CD4-positive, alpha-beta T cell (primary cell): ENCODE data around the gene RHOBTB3. TPM values are rescaled to one million over a fixed set of nuclear protein-coding genes. Genes with fewer than 3 reads are reported as not detected.

Source experiments
- ATAC-seq: fragments of 200-7000 bp; cut with Tn5 transposase; one replicate; pipeline ENCODE4 v1.10.0; 2022; ENCODE audit warnings: mild to moderate bottlenecking; ENCODE audit not compliant: poor library complexity
- CTCF ChIA-PET: fragments of 350-600 bp; sonication (Branson Sonifier 250); formaldehyde crosslinking; loops from one replicate; lab custom pipeline; 2021; ENCODE audit warnings: antibody characterized with exemption, inconsistent platforms; lab: Charles Lee
- POLR2A ChIA-PET: fragments of 350-600 bp; sonication (Branson Sonifier 250); formaldehyde crosslinking; loops from one replicate; lab custom pipeline; 2021; ENCODE audit warnings: antibody characterized with exemption, inconsistent platforms; lab: Charles Lee
- DNase-seq, 14 experiments: peaks; one replicate each; pipeline ENCODE4 v3.0.0-alpha.2; 2013 to 2020; ENCODE audit warnings: mixed read lengths in 2 of 14
- H3K27ac ChIP-seq, 2 donors: one replicate each; pipeline versions ENCODE4 v1.5.1 to v1.7.0; 2013; ENCODE audit warnings: low read length in 2 of 2, low read depth in 1 of 2, mild to moderate bottlenecking in 1 of 2
- H3K27me3 ChIP-seq, 2 experiments: 1 replicate in 1 of 2; 2 replicates in 1 of 2; pipeline versions ENCODE4 v1.6.1 to v1.7.0; 2013; ENCODE audit warnings: low read length in 2 of 2, control low read depth in 1 of 2, mild to moderate bottlenecking in 1 of 2, moderate library complexity in 1 of 2; ENCODE audit not compliant: insufficient read depth in 2 of 2, control insufficient read depth in 1 of 2
- H3K36me3 ChIP-seq: one replicate; pipeline ENCODE4 v1.6.1; 2013; ENCODE audit warnings: low read length, control low read depth; ENCODE audit not compliant: insufficient read depth
- H3K4me1 ChIP-seq: one replicate; pipeline ENCODE4 v1.6.1; 2013; ENCODE audit warnings: low read length, control low read depth; ENCODE audit not compliant: insufficient read depth
- H3K4me3 ChIP-seq: one replicate; pipeline ENCODE4 v1.5.1; 2013; ENCODE audit warnings: mild to moderate bottlenecking, low read length, moderate library complexity
- H3K9me3 ChIP-seq, 2 experiments: 1 replicate in 1 of 2; 2 replicates in 1 of 2; pipeline versions ENCODE4 v1.6.1 to v1.7.0; 2013; ENCODE audit warnings: low read length in 2 of 2, mild to moderate bottlenecking in 2 of 2, control low read depth in 1 of 2, moderate library complexity in 1 of 2; ENCODE audit not compliant: control insufficient read depth in 1 of 2, insufficient read depth in 1 of 2
- H3K27ac Mint-ChIP-seq: one replicate; pipeline ENCODE4 v1.8.0; 2020; ENCODE audit warnings: mixed read lengths
- H3K27me3 Mint-ChIP-seq: one replicate; pipeline ENCODE4 v1.8.0; 2021; ENCODE audit warnings: mixed read lengths
- H3K36me3 Mint-ChIP-seq: one replicate; pipeline ENCODE4 v1.8.0; 2021; ENCODE audit warnings: low read depth, mixed read lengths
- H3K4me1 Mint-ChIP-seq: one replicate; pipeline ENCODE4 v1.8.0; 2021; ENCODE audit warnings: low read depth, mixed read lengths
- H3K4me3 Mint-ChIP-seq: one replicate; pipeline ENCODE4 v1.8.0; 2020; ENCODE audit warnings: mild to moderate bottlenecking, mixed read lengths
- H3K9me3 Mint-ChIP-seq: one replicate; pipeline ENCODE4 v1.8.0; 2020; ENCODE audit warnings: mixed read lengths
- intact Hi-C, 2 experiments: fragments of 100-400 bp; cut with DNase I in 1 of 2; cut with micrococcal nuclease in 1 of 2; formaldehyde crosslinking; loops; one replicate each; pipeline versions ENCODE4 v1.15.1 to v1.9.0; 2023 to 2025; cut with DNase I, micrococcal nuclease
- total RNA-seq, 174 experiments: library from RNA in 2 of 174; stranded (reverse) in 2 of 174; gene quantifications; one replicate each; pipeline ENCODE4 v1.2.3 and lab custom pipeline; 2021 to 2026
- TF ChIP-seq, protein P1 (sequence below): fragments of 200-600 bp; IDR thresholded peaks from one replicate; pipeline ENCODE4 v1.8.0; 2022; ENCODE audit warnings: antibody characterized with exemption, mild to moderate bottlenecking

The RHOBTB3 gene
- total RNA-seq, 2 experiments from 2014 or later, result 3.8 to 4.3 TPM

DNA sequence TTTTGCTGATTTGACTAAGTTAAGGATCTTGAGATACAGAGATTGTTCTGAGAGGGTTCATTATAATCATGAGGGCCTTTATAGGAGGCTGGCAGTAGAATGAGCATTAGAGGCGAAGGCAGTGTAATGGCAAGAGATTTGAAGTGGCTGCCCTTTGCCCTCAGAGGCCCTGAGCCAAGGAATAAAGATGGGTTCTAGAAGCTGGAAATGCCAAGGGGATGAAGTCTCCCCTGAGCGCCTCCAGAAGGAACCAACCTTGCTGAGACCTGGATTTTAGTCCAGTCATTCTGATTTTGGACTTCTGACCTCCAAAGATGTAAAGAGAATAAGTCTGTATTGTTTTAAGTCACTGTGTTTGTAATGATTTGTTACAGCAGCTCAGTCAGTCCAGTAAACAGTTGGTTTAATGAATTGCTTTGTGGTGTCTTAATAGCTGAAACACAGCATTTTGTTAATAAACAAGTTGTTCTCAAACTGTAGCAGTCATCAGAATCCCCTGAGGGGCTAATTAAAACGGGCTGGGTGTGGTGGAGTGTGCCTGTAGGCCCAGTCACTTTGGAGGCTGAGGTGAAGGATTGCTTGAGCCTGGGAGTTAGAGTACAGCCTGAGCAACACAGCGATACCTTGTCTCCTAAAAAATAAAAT is 68.2 kb downstream of the RHOBTB3 start:
- CTCF ChIA-PET, result no interaction called here
- peaks cover 4% of the 10 kb centered on the region for H3K36me3 Mint-ChIP-seq
- POLR2A ChIA-PET, result no interaction called here
- Histone ChIP-seq H3K36me3 (no peaks in the 10 kb centered on the region), H3K9me3 (no peaks in the 10 kb centered on the region), H3K4me1 (no peaks in the 10 kb centered on the region), H3K4me3 (no peak overlapping the region), H3K27ac (no peak overlapping the region), H3K27me3 (no peaks in the 10 kb centered on the region)
- TF ChIP-seq, protein P1, sequence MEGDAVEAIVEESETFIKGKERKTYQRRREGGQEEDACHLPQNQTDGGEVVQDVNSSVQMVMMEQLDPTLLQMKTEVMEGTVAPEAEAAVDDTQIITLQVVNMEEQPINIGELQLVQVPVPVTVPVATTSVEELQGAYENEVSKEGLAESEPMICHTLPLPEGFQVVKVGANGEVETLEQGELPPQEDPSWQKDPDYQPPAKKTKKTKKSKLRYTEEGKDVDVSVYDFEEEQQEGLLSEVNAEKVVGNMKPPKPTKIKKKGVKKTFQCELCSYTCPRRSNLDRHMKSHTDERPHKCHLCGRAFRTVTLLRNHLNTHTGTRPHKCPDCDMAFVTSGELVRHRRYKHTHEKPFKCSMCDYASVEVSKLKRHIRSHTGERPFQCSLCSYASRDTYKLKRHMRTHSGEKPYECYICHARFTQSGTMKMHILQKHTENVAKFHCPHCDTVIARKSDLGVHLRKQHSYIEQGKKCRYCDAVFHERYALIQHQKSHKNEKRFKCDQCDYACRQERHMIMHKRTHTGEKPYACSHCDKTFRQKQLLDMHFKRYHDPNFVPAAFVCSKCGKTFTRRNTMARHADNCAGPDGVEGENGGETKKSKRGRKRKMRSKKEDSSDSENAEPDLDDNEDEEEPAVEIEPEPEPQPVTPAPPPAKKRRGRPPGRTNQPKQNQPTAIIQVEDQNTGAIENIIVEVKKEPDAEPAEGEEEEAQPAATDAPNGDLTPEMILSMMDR, result no peak
- intact Hi-C loops, result no loop called here
- DNase-seq (no peak), ATAC-seq (no peak)
- no peak overlapping the region for H3K27ac Mint-ChIP-seq
- H3K4me3 Mint-ChIP-seq, result no peak overlapping the region
- H3K27me3 Mint-ChIP-seq, result no peaks in the 10 kb centered on the region
- H3K9me3 Mint-ChIP-seq, result no peaks in the 10 kb centered on the region
- no peaks in the 10 kb centered on the region for H3K4me1 Mint-ChIP-seq

DNA sequence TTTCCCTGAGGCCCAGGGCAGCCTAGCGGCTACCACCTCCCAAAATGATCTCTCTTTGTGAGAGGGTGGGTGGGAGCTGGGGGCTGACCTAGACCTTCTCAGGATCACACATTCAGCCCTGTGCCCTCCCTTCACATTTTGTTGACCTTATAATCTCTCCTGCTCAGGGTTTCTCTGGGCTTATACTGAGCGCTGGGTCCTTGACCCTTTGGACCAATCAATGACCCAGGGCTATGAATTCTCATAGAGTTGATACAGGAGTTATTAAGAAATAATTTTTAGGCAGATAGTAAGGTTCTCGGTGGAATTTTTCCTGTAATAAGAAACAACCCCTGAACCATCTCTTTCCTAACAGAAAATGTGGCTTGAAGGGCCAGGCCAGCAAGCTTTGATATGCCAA is 69.4 kb downstream of the RHOBTB3 start:
- Histone ChIP-seq H3K9me3 (no peaks in the 10 kb centered on the region), H3K27me3 (no peaks in the 10 kb centered on the region), H3K4me3 (no peak overlapping the region), H3K4me1 (no peaks in the 10 kb centered on the region), H3K36me3 (no peaks in the 10 kb centered on the region), H3K27ac (no peak overlapping the region)
- intact Hi-C loops, result loop anchor here in 1 of 2 experiments (10.0 kb wide), 1 partner anchor 246 kb away; the partner anchor contains the start of genes ARSK and SKIC3
- Mint-ChIP-seq H3K36me3 (peaks cover 4% of the 10 kb centered on the region), H3K4me1 (no peaks in the 10 kb centered on the region), H3K27me3 (no peaks in the 10 kb centered on the region), H3K9me3 (no peaks in the 10 kb centered on the region), H3K27ac (no peak overlapping the region), H3K4me3 (no peak overlapping the region)
- POLR2A ChIA-PET, result interaction anchor here (0.6 kb wide), 1 partner anchor 14 kb away, joined by 3 read pairs; no protein-coding TSS in a partner anchor
- no peak for ATAC-seq
- CTCF ChIA-PET, result no interaction called here
- TF ChIP-seq, protein P1, result no peak
- no peak for DNase-seq

DNA sequence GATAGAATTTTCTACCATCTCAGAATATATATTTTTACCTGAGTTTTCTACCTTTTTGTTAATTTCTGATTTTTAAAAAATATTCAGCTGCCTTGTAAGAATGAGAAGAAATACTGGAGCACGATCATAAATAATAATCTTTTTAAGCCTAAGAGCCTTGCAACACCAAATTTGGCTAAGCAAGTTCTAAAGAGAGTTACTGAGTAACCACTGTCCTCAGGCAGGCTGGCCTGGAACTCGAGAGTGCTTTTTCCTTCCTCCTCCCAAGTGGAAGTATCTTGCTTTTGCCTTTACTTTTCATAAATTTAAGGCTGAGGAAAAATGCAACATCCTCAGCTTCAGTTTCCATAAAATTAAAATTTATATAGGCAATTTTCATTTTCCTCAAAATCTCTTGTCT is 70.4 kb downstream of the RHOBTB3 start:
- ATAC-seq, result no peak
- no peaks in the 10 kb centered on the region for H3K4me1 ChIP-seq
- H3K27ac ChIP-seq, result no peak overlapping the region
- no peak for DNase-seq
- intact Hi-C loops, result loop anchor here in 1 of 2 experiments (10.0 kb wide), 1 partner anchor 247 kb away; the partner anchor contains the start of genes ARSK and SKIC3
- ChIA-PET CTCF (no interaction called here), POLR2A (no interaction called here)
- Mint-ChIP-seq H3K27ac (no peak overlapping the region), H3K27me3 (no peaks in the 10 kb centered on the region), H3K4me3 (no peak overlapping the region), H3K9me3 (no peaks in the 10 kb centered on the region), H3K36me3 (peaks cover 4% of the 10 kb centered on the region), H3K4me1 (no peaks in the 10 kb centered on the region)
- no peaks in the 10 kb centered on the region for H3K9me3 ChIP-seq
- no peaks in the 10 kb centered on the region for H3K27me3 ChIP-seq
- TF ChIP-seq, protein P1, result no peak
- no peaks in the 10 kb centered on the region for H3K36me3 ChIP-seq
- H3K4me3 ChIP-seq, result no peak overlapping the region
